Endothelial cell of umbilical vein (primary cell): ENCODE measurements around the gene CAMK2B. TPM values are rescaled to one million over a fixed set of nuclear protein-coding genes. Genes with fewer than 3 reads are reported as not detected.

Experiments
- BruUV-seq: library from RNA; stranded (reverse); fragments of 400-500 nt; replicated peaks from 2 replicates; lab custom pipeline; 2021; lab: Mats Ljungman, UMichigan
- CTCF ChIA-PET: fragments of 300-600, 350-600 bp; sonication (Branson Sonifier 250); formaldehyde crosslinking; loops from one replicate; lab custom pipeline; 2021; ENCODE audit warnings: antibody characterized with exemption, inconsistent platforms; lab: Charles Lee
- POLR2A ChIA-PET: fragments of 300-600, 350-600 bp; sonication (Branson Sonifier 250); formaldehyde crosslinking; loops from one replicate; lab custom pipeline; 2021; ENCODE audit warnings: antibody characterized with exemption, inconsistent platforms; lab: Charles Lee
- DNase-seq: peaks from one replicate; pipeline ENCODE4 v3.0.0-alpha.2; 2011; ENCODE audit warnings: low read depth, low spot score
- FAIRE-seq: peaks from 2 replicates; lab custom pipeline; 2011; peaks lifted over from hg19 to GRCh38; lab: Jason Lieb, UNC
- H2AFZ ChIP-seq: 2 replicates; pipeline ENCODE4 v1.6.0; 2012; ENCODE audit warnings: low read depth, low read length, control low read depth, inconsistent platforms
- H3K27ac ChIP-seq: 2 replicates; pipeline ENCODE4 v1.5.1; 2011; ENCODE audit warnings: low read depth, mild to moderate bottlenecking, control low read depth, low read length, moderate library complexity; ENCODE audit not compliant: insufficient read depth
- H3K27me3 ChIP-seq, 2 experiments: 2 replicates each; pipeline versions ENCODE4 v1.6.0 to v1.6.1; 2011; ENCODE audit warnings: low read length in 2 of 2, mixed read lengths in 1 of 2; ENCODE audit not compliant: control insufficient read depth in 2 of 2, insufficient read depth in 2 of 2
- H3K36me3 ChIP-seq, 2 experiments: 2 replicates in 1 of 2; 3 replicates in 1 of 2; pipeline ENCODE4 v1.5.1; 2011; ENCODE audit warnings: low read length in 2 of 2, mild to moderate bottlenecking in 1 of 2, moderate library complexity in 1 of 2; ENCODE audit not compliant: control insufficient read depth in 2 of 2, insufficient read depth in 2 of 2; ENCODE audit errors: extremely low read depth in 1 of 2
- H3K4me1 ChIP-seq: 3 replicates; pipeline ENCODE4 v1.5.1; 2011; ENCODE audit warnings: mild to moderate bottlenecking, low read length; ENCODE audit not compliant: control insufficient read depth, insufficient read depth; ENCODE audit errors: extremely low read depth
- H3K4me2 ChIP-seq: 2 replicates; pipeline ENCODE4 v1.6.1; 2011; ENCODE audit warnings: low read length, control low read depth, mixed read lengths; ENCODE audit not compliant: insufficient read depth
- H3K4me3 ChIP-seq, 3 experiments: fragments of 200-600 bp in 1 of 3; sonication (generic), shearing (Covaris generic) in 1 of 3; replicated peaks in 1 of 3; 2 replicates each; pipeline ENCODE4 v1.5.1; 2011 to 2016; ENCODE audit warnings: control low read depth in 3 of 3, low read length in 3 of 3, mild to moderate bottlenecking in 2 of 3, inconsistent platforms in 1 of 3, low read depth in 1 of 3, moderate library complexity in 1 of 3; ENCODE audit not compliant: insufficient read depth in 1 of 3
- H3K79me2 ChIP-seq: 2 replicates; pipeline ENCODE4 v1.6.0; 2012; ENCODE audit warnings: low read length, inconsistent platforms; ENCODE audit not compliant: control insufficient read depth, insufficient read depth
- H3K9ac ChIP-seq: replicated peaks from 2 replicates; pipeline ENCODE3; 2011; ENCODE audit warnings: low read length, control low read depth; ENCODE audit not compliant: insufficient read depth; ENCODE audit errors: extremely low read depth
- H3K9me1 ChIP-seq: replicated peaks from 3 replicates; pipeline ENCODE4 v1.6.0; 2011; ENCODE audit warnings: mild to moderate bottlenecking, low read length; ENCODE audit not compliant: control insufficient read depth, insufficient read depth; ENCODE audit errors: extremely low read depth
- H3K9me3 ChIP-seq: replicated peaks from 2 replicates; pipeline ENCODE4 v1.5.1; 2012; ENCODE audit warnings: low read length, inconsistent platforms; ENCODE audit not compliant: control insufficient read depth, insufficient read depth
- H4K20me1 ChIP-seq: replicated peaks from 2 replicates; pipeline ENCODE3; 2011; ENCODE audit warnings: mild to moderate bottlenecking, low read length; ENCODE audit not compliant: control insufficient read depth, insufficient read depth; ENCODE audit errors: extremely low read depth
- CTCF ChIP-seq, 2 donors: IDR thresholded peaks; 1 replicate in 1 of 2; 2 replicates in 1 of 2; pipeline ENCODE4 v1.5.1; 2011; ENCODE audit warnings: low read length in 2 of 2, mild to moderate bottlenecking in 2 of 2, moderate library complexity in 2 of 2, control low read depth in 1 of 2, inconsistent platforms in 1 of 2, low read depth in 1 of 2; ENCODE audit not compliant: insufficient read depth in 1 of 2; ENCODE audit errors: extremely low read depth in 1 of 2
- EZH2 ChIP-seq: IDR thresholded peaks from 2 replicates; pipeline ENCODE4 v1.6.1; 2012; ENCODE audit warnings: borderline replicate concordance, low read depth, mild to moderate bottlenecking, moderate library complexity, low read length, inconsistent platforms; ENCODE audit not compliant: severe bottlenecking
- FOS ChIP-seq: IDR thresholded peaks from 2 replicates; pipeline ENCODE4 v1.6.1; 2011; ENCODE audit warnings: mild to moderate bottlenecking, low read length, moderate library complexity, borderline replicate concordance; ENCODE audit not compliant: insufficient read depth
- MYC ChIP-seq: IDR thresholded peaks from one replicate; pipeline ENCODE4 v1.6.1; 2011; ENCODE audit warnings: mild to moderate bottlenecking, low read depth, low read length
- POLR2AphosphoS5 ChIP-seq: IDR thresholded peaks from 2 replicates; pipeline ENCODE4 v1.6.1; 2012; ENCODE audit warnings: low read depth, mild to moderate bottlenecking, control low read depth, low read length, moderate library complexity; ENCODE audit not compliant: insufficient read depth
- dilution Hi-C: fragments of 300-500 bp; cut with MboI; formaldehyde crosslinking; loops from one replicate; pipeline ENCODE4 v1.15.0; 2019; ENCODE audit warnings: low sequenced_read_pairs; ENCODE audit not compliant: extremely low pct_ligation_motif_present
- intact Hi-C: fragments of 100-400 bp; cut with micrococcal nuclease; formaldehyde crosslinking; loops from one replicate; pipeline ENCODE4 v1.10.0; 2022
- polyA plus RNA-seq, 4 experiments: library from polyadenylated mRNA; depleted of rRNA in 3 of 4; stranded (reverse) in 3 of 4; unstranded in 1 of 4; fragments of >200 nt; gene quantifications; 2 replicates each; pipeline versions ENCODE4 v1.2.1 to v1.2.3, GENCODE V29; 2011 to 2012; ENCODE audit warnings: missing spikeins in 1 of 4
- total RNA-seq: library from RNA; stranded (reverse); gene quantifications from 2 replicates; pipeline ENCODE4 v1.2.3, GENCODE V29; 2021

CAMK2B gene
- total and polyA plus RNA-seq, 2 donors (not counting 3 experiments of a cell fraction or from before 2014, with no cell fraction given), result 0.57 to 1.6 TPM

DNA sequence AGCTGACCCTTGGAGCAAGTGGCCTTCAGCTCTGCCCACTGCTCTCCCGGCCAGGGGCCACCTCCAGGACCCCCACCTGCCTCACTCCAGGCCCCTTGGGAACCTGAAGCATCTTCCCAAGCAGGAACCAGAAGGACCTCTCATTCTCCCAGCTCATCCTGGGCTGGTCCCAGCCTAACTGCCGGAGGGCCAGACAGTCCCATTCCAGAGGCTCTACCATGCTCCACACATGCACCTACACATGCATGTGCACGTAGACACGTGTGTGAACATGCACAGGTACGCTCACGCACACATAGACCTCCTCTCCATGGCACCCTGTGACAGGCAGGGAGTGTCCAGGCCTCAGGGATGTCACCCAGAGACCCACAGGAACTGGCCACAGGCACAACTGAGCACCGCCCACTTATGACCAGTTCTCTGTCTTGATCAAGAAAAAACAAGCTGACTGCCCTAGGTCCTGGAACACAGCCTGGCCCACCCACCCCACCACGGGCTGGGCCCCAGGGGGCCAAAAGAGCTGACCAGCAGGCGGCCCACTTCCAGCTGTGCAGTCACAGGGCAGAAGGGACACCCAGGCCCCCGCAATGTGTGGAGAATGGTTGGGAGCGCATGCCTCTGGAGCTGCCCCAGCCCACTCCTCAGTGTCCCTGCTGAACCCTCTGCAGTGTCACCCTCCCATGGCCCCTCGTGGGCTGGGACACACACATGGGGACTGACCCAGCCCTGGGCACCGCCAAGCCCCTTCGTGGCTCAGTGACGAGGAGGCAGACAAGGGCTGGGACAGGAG, 43.4 kb downstream of the CAMK2B start:
- H3K9me3 ChIP-seq, result no peaks in the 10 kb centered on the region
- H4K20me1 ChIP-seq, result no peaks in the 10 kb centered on the region
- H3K4me3 ChIP-seq, result no peak overlapping the region
- no peaks in the 10 kb centered on the region for H3K36me3 ChIP-seq
- BruUV-seq, result no TSS peak
- H3K27ac ChIP-seq, result no peak overlapping the region
- DNase-seq (no peak), FAIRE-seq (no peak)
- H3K79me2 ChIP-seq, result no peaks in the 10 kb centered on the region
- ChIA-PET POLR2A (no interaction called here), CTCF (interaction anchor here (1.1 kb wide), 1 partner anchor 41 kb away, joined by 3 read pairs; no protein-coding TSS in a partner anchor)
- TF ChIP-seq FOS (no peak), MYC (no peak), CTCF (IDR thresholded peaks at IDR 0.05; ENCODE audit: extremely low read depth in 1 of 2, insufficient read depth in 1 of 2, low read depth in 1 of 2, low read length in 2 of 2) (no peak), POLR2AphosphoS5 (no peak), EZH2 (no peak)
- H3K9ac ChIP-seq, result no peak overlapping the region
- dilution Hi-C loops, result no loop called here
- no peaks in the 10 kb centered on the region for H3K4me1 ChIP-seq
- H3K27me3 ChIP-seq, result no peaks in the 10 kb centered on the region
- H3K4me2 ChIP-seq, result no peak overlapping the region
- H3K9me1 ChIP-seq, result no peaks in the 10 kb centered on the region
- no peak overlapping the region for H2AFZ ChIP-seq
- intact Hi-C loops, result no loop called here
